BE2C (cell line): ENCODE measurements around the gene NT5C3A.
"Not testable (repeated sequence)": the region's sequence is repeated elsewhere in the genome, so short reads cannot be mapped to it uniquely, and the experiment has no call there.

ENCODE experiments used
- DNase-seq: peaks from one replicate; pipeline ENCODE4 v3.0.0-alpha.2; 2020
- H3K27me3 ChIP-seq: fragments of 250-450 bp; sonication (Bioruptor Pico); 2 replicates; pipeline ENCODE4 v1.5.1; 2020; ENCODE audit warnings: mild to moderate bottlenecking
- H3K36me3 ChIP-seq: fragments of 250-450 bp; sonication (Bioruptor Pico); 2 replicates; pipeline ENCODE4 v1.5.1; 2020; ENCODE audit warnings: mild to moderate bottlenecking
- H3K4me1 ChIP-seq: fragments of 250-450 bp; sonication (Bioruptor Pico); 2 replicates; pipeline ENCODE4 v1.5.1; 2020
- H3K4me3 ChIP-seq: 2 replicates; pipeline ENCODE4 v1.5.1; 2011; ENCODE audit warnings: low read depth, low read length
- H3K9me3 ChIP-seq: fragments of 250-450 bp; sonication (Bioruptor Pico); 2 replicates; pipeline ENCODE4 v1.5.1; 2020
- TF ChIP-seq, protein P1 (sequence below): IDR thresholded peaks from 2 replicates; pipeline ENCODE4 v1.5.1; 2012; ENCODE audit warnings: mild to moderate bottlenecking, low read depth, low read length

NT5C3A gene

GRCh38 chr7:33107136-33108066, 44.8 kb upstream of the NT5C3A start:
- Histone ChIP-seq H3K4me3 (peak overlapping the region; percentile 75), H3K27me3 (no peaks in the 10 kb centered on the region), H3K36me3 (peaks cover 12% of the 10 kb centered on the region), H3K4me1 (no peaks in the 10 kb centered on the region), H3K9me3 (no peaks in the 10 kb centered on the region)
- TF ChIP-seq, protein P1, sequence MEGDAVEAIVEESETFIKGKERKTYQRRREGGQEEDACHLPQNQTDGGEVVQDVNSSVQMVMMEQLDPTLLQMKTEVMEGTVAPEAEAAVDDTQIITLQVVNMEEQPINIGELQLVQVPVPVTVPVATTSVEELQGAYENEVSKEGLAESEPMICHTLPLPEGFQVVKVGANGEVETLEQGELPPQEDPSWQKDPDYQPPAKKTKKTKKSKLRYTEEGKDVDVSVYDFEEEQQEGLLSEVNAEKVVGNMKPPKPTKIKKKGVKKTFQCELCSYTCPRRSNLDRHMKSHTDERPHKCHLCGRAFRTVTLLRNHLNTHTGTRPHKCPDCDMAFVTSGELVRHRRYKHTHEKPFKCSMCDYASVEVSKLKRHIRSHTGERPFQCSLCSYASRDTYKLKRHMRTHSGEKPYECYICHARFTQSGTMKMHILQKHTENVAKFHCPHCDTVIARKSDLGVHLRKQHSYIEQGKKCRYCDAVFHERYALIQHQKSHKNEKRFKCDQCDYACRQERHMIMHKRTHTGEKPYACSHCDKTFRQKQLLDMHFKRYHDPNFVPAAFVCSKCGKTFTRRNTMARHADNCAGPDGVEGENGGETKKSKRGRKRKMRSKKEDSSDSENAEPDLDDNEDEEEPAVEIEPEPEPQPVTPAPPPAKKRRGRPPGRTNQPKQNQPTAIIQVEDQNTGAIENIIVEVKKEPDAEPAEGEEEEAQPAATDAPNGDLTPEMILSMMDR, result peak; percentile 53
- DNase-seq, result peak; percentile 54

DNA sequence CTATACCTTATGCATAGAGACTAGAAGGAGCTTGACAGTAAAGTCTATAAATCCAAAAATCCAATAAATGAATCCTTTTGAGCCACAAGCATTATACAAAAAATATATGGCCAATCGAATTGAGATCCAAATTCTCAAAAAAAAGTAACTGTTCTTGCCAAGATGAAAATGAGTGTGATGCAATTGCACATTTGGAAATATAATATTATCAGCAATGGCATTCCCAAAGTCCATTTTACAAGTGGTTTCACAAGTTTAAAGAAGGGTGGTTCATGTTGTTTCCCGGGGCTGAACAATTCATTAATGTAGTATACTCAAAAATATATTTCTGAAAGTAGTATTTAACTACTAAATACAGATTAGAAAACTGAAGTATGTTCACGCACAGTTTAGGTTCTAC, 39.3 kb upstream of the NT5C3A start:
- DNase-seq, result no peak
- no peaks in the 10 kb centered on the region for H3K9me3 ChIP-seq
- peaks cover 57% of the 10 kb centered on the region for H3K36me3 ChIP-seq
- no peaks in the 10 kb centered on the region for H3K4me1 ChIP-seq
- TF ChIP-seq, protein P1, result no peak
- no peaks in the 10 kb centered on the region for H3K27me3 ChIP-seq
- no peak overlapping the region for H3K4me3 ChIP-seq

GRCh38 chr7:33100770-33101169, 38.2 kb upstream of the NT5C3A start:
- no peak overlapping the region for H3K4me3 ChIP-seq
- no peaks in the 10 kb centered on the region for H3K4me1 ChIP-seq
- no peaks in the 10 kb centered on the region for H3K9me3 ChIP-seq
- no peak for DNase-seq
- TF ChIP-seq, protein P1, result no peak
- H3K36me3 ChIP-seq, result peaks cover 68% of the 10 kb centered on the region
- H3K27me3 ChIP-seq, result no peaks in the 10 kb centered on the region

DNA sequence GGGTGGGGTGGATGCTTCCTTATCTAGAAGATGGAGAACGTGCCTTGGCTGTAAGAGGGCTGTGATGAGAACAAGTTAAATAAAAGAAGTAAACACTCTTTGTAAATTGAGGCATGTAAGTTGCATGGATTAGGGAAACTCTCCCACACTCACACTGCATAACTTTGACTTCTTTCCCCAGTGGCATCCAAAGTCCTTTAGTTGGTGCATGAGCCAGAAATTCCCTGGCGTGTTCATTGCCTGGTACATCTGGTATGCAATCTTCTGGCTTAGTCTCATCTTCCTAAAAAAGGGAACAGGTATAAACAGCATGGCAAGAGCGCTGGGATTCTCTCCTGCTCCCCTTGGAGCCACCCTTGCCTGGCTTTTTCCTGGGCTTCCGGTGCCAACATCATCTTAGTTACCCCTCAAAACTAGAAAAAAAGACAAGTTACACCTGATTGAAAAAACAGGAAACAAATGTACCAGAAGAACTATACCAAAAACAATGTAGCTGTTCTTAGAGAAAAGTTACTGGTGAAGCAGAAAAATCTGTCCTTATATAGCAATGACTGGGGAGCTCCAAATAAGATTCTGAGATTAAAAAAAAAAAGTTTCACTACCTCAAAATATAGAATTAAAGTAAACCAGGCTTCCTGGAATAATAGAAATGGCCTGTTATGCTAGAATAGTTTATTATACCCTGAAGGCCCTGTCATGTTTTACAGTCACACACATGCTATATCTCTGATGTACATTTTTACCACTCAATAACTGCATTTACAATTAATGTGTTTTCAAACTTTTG, 36.8 kb upstream of the NT5C3A start:
- Histone ChIP-seq H3K4me1 (no peaks in the 10 kb centered on the region), H3K4me3 (no peak overlapping the region), H3K36me3 (peaks cover 78% of the 10 kb centered on the region), H3K9me3 (no peaks in the 10 kb centered on the region), H3K27me3 (no peaks in the 10 kb centered on the region)
- TF ChIP-seq, protein P1, result no peak
- no peak for DNase-seq

DNA sequence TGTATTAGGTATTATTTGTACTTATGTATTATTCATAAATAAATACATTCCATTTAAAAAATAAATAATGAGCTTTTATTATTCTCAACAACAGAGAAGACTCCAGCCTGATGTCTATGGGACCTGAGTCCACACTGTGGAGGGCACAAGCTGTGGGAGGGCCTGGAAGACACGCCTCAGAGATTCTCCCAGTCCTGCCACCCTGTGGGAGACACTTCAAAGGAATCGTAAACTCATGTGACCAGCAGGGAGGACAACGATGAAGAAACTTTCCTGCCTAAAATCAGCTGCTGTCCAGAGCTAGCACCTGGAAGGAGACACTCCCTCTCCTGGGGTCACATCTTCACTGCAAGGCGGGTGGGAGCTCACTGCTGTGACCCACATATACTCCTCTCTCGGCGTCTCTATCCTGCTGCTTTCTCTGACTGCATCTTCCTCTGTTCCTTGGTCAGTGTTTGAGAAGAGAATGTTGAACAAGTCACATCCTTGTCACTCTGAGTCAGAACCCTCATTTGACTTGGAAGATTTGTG, 32.2 kb upstream of the NT5C3A start:
- H3K36me3 ChIP-seq, result peaks cover 65% of the 10 kb centered on the region
- not testable (repeated sequence) for H3K9me3 ChIP-seq, H3K4me1 ChIP-seq, H3K4me3 ChIP-seq, DNase-seq, H3K27me3 ChIP-seq

GRCh38 chr7:33093266-33093665, 30.7 kb upstream of the NT5C3A start:
- H3K9me3 ChIP-seq, result no peaks in the 10 kb centered on the region
- TF ChIP-seq, protein P1, result no peak
- H3K4me3 ChIP-seq, result no peak overlapping the region
- peaks cover 50% of the 10 kb centered on the region for H3K36me3 ChIP-seq
- H3K4me1 ChIP-seq, result no peaks in the 10 kb centered on the region
- DNase-seq, result no peak
- H3K27me3 ChIP-seq, result no peaks in the 10 kb centered on the region
